Ureter (tissue), 1 donor: ENCODE results near the gene OXCT2. TPM values are rescaled to one million over a fixed set of nuclear protein-coding genes. Genes with fewer than 3 reads are reported as not detected.
"Not testable (repeated sequence)": the region's sequence is repeated elsewhere in the genome, so short reads cannot be mapped to it uniquely, and the experiment has no call there.

Source experiments
- DNase-seq: peaks from one replicate; pipeline ENCODE4 v3.0.0-alpha.2; 2020; ENCODE audit warnings: low spot score
- total RNA-seq: library from RNA; stranded (reverse); gene quantifications from one replicate; pipeline ENCODE4 v1.2.4, GENCODE V29; 2023
- donor health status: DM: yes; HTN: yes; CAD: no.

OXCT2 gene
- total RNA-seq, 1 donor from 2014 or later, result 1.1 TPM

DNA sequence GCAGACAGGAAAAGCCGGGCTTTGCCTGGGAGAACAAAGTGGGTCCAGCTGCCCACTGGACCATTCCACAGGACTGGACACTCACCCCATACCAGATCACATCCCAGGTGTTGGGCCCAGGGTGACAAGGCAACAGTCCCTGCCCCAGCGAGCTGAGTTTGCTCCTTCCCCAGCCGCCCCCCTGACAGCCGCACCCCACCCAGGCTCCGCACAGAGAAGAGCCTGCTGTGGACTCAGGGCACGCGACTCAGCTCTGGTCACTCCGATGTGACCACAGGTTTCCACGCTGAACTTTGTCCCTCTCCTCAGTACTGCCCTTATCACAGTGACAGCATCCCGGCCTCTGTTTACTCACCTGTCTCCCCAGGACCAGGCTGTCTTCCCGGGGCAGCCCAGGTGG, 16.3 kb upstream of the OXCT2 start:
- no peak for DNase-seq

DNA sequence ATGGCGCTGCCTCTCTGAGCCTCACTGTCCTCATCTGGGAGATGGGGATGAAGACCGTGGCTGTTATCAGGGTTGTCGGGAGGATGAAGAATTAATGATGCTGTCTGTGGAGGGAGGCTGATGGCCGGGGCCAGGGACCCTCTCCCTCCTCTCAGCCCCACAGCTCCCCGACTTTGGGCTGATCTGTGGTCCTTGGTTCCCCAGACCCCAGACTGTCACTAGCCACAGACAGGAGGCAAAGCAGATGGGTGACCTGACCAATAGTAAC, 15.9 kb upstream of the OXCT2 start:
- not testable (repeated sequence) for DNase-seq

DNA sequence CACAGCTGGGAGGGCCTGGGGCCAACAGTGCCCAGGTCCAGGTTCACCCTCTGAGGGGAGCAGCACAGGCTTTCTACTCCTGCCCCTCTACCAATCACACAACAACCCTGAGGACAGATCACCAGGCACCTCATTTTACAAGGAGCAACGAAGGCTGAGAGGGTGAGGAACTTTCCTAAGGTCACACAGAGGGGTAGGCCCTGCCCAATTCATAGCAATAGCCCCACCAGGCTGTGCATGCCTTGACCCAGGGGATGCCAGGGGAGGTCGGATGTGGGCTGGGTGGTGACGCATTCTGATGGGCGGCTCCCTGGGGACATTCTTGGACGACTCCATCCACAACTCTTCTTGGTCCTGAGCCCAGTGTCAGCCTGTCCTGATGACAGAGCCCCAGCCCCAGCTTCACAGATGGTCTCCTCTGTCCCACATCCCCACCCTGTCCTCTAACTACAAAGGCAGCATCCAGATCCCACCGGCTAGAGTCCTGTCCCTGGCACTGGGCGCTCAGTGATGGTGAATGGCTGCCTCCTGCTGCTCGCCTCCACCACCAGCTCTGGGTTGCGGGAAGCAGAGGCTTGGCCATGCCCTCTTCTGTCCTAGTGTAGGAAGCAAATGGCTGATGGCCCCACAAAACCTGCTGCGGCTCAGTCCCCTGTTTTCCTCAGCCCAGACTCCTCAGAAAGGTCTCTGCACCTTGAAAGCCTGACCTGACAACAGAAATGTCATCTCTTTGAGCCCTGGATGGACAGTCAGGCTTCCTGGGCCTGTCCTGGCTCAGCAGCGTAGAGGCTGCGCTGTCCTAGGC, 15.4 kb upstream of the OXCT2 start:
- not testable (repeated sequence) for DNase-seq

DNA sequence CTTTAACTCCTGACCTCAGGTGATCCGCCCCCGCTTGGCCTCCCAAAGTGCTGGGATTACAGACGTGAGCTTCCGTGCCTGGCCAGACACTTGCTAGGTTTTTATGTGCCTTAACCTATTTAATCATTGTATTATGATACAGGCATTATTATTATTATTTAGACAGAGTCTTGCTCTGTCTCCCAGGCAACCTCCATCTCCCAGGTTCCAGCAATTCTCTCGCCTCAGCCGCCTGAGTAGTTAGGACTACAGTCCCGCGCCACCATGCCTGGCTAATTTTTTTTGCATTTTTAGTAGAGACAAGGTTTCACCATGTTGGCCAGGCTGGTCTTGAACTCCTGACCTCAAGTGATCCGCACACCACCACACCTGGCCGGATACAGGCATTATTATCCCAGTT, 11.5 kb upstream of the OXCT2 start:
- DNase-seq, result not testable (repeated sequence)

DNA sequence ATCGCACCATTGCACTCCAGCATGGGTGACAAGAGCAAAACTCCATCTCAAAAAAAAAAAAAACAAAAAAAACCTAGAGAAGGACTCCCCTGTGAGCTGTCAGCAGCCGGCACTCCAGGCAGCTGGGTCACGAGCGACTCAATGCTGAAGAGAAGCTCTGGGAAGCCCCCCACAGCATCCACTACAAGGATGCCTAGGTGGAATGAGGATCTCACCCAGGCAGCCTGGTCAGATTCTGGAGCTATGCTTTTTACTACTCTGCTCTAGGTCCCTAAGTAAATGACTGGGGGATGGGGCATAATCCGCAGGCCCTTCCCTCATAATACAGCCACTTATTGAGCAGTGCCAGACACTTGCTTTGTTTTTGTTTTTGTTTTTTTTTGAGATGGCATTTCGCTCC, 11.0 kb upstream of the OXCT2 start:
- DNase-seq, result no peak

DNA sequence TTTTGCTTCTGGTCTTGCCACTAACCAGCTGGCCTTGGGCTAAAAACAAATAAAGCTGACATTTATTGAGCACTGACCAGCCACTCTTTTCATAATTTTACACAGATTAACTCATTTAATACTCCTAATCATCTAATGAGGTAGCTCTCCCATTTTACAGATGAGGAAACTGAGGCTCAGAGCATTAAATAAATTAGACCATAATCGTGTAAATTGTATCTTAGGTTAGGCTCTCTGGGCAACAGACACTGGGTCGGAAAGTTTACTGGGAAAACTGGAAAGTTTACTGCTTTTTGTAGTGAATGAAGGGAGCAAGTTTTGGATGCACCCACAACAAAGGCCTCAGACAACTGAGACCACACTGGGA, 10.2 kb upstream of the OXCT2 start:
- DNase-seq, result no peak

DNA sequence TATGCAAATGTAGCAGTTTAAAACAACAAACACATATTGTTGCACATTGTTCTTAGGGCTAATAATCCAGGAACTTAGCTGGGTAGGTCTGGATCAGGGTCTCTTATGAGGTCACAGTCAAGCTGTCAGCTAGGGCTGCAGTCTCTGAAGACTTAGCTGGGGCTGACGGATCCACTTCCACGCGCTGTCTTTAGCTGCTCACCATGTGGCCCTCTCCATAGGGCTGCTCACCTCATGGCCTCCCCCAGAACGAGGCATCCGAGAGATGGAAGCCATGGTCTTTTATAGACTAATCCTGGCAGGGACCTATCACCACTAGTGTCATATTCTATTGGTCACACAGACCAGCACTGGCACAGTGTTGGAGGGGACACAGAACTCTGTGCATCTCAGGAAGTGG, 8.7 kb upstream of the OXCT2 start:
- no peak for DNase-seq

DNA sequence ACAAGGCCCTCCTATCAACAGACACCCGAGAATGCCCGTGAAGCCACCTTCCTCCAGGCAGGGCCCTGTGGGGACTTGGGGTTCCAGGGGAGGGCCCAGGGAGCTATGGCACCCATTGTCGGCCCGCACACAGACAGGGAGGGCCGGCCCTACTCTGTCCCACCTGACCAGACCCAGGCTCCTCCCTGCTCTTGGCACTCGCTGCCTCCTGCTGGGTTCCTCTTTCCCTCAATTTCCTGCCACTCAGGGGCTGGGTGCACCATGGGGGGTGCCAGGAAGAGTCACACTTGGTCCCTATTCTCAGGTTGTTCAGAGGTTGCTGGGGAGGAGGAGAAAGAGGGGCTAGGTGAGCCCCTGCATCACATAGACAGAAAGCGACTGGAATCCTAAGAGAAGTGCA, 8.0 kb upstream of the OXCT2 start:
- DNase-seq, result no peak

DNA sequence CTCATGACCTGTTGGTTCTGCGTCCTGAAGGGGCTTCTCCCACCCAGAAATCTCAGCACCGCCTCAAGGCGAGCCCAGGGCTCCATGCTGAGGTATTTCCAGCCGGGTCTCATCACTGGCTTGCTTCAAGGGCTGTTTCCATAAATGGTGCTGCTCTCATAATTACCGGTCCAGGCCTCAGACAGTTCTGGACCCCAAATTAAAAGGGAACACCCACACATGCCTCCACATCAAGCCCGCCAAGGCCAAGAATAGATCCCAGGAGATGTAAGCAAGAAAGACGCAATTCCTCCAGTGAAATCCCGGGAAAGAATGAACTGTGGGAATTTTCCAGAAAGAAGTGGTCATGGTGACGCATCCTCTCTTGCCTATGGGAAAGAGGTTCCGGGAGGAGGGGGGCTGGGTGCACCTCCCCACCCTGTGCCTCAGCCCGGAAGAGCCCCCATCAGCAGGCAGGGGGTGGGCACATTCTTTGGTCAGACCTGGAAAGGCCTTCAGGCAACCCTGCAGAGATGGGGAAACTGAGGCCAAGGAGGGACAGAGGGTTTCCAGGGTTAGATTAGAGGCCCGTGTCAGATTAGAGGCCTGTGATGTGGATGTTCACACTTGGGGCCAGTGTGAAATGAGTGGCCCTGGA, 7.4 kb upstream of the OXCT2 start:
- not testable (repeated sequence) for DNase-seq

DNA sequence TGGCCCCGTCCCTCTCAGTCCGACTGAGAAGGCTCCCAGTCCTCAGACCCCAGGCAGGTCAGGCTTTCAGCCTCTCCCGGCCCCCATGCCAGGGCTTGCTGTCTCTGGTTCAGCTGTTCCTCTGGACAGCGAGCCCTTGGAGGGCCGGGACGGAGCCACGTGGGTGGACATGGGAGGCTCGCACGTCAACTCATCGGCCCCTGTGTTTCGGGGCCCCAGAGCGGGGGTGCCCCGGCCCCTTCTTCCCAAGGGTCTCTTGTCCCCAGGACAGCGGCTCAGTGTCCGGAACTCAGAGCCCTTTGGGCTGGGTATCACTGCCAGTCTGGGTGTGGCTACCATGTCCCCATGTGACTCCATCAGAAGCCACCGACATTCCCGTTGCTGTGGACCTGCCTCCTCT, 6.7 kb upstream of the OXCT2 start:
- not testable (repeated sequence) for DNase-seq

DNA sequence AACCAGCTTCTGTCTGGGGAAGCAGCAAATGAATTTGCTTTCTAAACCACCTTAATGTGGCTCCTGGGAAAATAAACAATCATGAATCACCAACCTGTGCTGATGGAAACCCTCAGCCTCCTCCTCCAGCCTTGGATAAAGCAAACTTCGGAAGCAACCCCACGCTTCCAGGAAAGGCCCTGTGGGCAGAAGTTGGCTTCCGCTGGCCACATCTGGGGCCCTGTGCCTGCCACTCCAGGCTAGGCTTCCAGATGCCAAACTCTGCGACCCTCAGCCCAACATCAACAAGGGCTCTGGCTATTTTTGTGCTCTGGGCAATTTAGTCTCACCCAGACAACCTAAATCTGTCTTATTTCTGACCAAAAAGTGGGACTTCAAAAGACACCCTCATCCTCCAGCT, 6.2 kb upstream of the OXCT2 start:
- DNase-seq, result no peak

DNA sequence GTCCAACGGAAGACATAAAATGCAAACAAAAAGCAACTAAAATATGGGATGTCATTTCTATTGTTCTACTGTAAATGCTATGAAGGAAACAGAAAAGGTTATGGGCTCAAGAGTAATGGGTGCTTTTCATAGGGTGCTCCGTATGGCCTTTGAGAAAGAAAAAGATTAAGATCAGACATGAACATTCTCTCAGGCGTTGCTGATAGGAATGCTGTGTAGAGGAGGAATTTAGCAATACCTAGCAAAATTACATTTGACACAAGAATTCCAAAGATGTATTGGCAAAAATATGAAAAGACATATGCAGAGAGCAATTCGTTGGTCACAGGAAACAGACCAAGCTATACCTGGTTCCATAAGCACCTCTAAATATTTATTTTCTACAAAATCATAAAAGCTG, 5.7 kb upstream of the OXCT2 start:
- no peak for DNase-seq

DNA sequence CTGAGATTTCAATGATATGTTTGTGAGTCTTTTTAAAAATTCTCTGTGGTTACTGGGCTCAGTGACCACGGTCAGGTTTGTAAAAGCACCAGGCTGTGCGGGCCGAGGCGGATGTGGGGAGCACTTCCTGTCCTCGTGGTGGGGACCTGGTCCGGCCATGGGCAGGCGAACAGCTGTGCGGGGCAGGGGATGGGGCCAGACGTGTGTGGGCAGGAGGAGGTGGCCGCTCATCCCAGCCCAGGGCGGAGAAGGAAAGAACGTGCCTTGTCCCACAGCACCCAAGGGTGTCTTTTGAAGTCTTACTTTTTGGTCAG, 5.2 kb upstream of the OXCT2 start:
- DNase-seq, result no peak

DNA sequence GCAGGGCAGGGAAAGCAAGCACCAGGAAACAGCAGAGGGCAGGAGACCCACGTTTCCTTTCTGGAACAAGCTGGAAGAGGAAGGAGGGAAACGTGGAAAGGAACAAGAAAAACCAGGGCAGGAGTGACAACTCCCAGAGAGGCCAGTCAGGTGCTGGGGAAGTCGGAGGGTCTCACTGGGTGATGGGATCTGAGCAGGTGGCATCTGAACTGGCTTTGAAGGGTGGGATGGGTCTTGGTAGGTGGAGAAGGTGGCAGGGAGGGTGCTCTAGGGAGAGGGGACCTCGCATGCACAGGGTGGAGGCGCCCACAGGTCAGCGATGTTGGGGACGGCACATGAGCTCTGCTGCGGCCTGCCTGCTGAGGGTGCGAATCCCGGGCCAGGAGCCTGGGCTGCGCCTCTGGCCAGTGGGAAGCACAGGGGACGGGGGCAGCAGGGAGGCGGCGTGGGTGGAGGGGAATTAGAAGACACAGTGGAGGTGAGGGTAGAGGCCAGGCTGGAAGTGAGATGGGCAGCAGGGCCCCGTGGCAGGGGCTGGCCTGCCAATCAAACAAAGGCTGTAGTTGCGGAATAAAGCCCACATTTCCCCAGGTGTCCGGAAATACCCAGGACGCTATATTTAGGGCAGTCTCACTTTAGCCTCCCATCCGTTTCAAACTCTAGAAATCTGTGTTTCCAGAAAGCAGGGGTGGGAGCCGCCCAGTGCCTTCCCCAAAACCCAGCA, 4.7 kb upstream of the OXCT2 start:
- DNase-seq, result not testable (repeated sequence)

DNA sequence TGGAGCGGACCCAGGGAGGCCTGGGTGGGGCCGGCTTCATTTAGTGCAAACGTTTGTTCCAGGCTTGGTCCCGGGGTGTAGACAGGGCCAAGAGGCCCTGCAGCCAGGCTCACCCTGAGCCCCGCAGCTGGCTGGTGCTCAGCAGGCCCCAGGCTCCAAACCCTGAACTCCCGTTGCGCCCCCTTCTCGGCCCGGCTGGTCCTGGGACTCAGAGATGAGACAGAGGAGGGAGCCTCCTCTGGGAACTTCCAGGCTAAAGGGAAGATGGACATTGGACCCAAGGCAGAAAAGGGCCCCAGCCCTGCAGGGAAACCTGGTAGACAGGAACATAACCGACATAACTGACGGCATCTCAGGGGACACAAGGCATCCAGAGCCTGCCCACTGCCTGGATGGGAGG, 4.0 kb upstream of the OXCT2 start:
- DNase-seq, result not testable (repeated sequence)

DNA sequence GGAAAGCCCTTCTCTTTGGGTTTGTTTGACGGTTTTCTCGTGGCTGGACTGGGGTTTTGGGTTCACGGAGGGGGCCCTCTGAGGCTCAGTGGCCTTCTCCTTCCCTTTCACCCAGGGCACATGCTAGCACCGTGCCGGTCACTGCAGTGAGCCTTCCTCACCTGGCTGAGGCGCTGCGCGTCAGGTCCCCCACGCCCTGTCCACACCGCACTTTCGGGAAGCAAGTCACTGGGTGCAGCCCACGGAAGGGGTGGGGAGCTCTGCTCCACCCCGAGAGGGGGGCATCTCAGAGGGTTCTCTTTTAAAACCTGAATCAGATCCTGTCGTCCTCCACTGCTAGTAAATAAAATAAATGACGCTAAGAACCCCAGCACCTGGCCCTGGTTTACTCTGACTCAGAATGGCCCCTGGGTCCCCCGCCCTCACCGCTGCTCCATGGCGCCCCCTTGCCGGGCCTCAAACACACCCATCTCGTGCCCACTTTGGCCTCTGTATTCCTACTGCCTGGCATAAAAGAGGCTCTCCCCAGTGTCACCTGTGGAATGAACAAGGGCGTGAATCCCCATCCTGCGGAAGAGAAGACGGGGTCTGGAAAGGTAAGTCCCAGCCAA, 2.3 kb upstream of the OXCT2 start:
- DNase-seq, result not testable (repeated sequence)

DNA sequence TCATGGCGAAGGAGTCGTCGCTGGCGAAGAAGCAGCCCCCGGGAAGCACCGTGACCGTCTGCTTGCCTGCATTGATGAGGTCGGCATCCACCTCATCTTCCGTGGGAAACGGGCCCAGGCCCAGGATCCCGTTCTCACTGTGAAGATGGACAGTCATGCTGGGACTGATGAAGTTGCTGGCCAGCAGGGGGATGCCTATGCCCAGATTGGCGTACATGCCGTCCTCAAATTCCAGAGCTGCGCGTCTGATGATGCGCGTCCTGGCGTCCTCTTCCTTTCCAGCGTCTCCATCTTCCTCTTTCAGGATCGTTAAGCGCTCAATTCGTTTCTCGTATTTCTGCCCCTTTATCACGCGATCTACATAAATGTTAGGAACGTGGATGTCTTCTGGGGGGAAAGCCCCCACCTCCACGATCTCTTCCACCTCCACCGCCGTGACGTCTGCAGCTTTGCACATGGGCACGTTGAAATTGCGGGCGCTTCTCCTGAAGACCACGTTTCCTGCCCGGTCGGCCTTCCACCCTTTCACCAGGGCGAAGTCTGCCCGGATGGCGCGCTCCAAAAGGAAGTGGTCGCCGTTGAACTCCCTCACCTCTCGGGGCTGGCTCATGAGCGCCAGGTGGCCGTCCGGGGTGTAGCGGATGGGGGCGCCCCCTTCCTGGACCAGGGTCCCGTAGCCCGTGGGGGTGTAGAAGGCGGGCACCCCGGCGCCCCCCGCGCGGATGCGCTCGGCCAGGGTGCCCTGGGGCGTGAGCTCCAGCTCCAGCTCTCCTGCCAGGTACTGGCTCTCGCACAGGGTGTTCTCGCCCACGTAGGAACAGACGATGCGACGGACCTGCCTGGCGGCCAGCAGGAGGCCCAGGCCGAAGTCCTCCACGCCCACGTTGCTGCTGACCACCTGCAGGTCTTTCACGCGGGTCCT, 787 bp downstream of the OXCT2 start:
- not testable (repeated sequence) for DNase-seq

DNA sequence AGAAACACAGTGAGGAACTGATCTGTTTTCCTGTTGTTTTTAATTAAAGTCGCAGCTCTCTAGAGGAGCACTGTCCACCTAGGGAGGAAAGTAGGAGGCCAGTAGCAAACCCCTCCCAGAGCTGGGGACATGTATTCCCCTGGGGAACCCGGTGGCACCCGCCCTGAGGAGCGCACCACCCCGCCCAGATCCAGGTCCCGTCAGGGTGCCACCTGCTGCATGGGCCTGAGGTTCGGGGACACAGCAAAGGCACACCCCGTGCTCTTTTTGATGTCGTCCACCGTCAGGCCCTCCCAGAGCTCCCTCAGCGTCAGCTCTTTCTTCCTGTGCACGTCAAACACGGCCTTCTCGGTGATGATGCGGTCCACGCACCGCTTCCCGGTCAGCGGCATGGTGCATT, 1.6 kb downstream of the OXCT2 start:
- DNase-seq, result not testable (repeated sequence)

DNA sequence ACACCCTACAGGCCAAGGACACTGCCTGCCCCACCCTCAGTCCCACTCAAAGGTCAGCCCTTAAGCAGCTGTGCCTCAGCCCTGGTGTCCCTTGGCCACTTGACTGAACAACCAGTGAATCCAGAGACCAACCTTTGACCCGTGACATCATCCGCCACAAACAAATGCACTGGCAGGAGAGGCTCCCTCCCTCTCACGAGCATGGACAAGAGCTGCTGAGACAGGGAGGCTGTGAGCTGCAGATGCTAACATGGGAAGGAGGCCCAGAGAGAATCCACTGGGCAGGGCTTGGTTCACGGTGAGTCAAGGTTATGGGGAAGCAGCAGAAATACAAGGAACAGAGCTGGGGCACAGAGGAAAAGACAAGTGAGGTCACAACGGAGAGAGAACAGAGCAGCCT, 4.7 kb downstream of the OXCT2 start:
- not testable (repeated sequence) for DNase-seq

DNA sequence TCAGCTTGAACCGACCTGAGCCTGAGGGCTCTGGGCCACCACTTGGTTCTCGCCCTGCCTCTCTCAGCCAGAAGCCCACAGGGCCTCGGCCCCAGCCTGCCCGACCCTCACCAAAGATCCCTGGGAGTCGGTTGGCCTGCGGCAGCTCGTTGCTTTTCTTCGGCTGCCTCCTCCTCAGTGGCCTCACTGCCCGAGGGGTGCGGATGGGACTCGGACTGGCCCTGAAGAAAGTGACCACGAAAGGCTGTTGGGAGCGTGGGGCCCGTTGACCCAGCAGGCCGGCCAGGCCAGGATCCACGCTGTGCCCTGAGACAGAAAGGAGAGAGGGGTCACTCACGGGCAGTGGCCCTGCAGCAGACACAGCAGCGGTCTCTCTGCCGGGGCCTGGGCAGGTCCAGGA, 6.6 kb downstream of the OXCT2 start:
- DNase-seq, result not testable (repeated sequence)

DNA sequence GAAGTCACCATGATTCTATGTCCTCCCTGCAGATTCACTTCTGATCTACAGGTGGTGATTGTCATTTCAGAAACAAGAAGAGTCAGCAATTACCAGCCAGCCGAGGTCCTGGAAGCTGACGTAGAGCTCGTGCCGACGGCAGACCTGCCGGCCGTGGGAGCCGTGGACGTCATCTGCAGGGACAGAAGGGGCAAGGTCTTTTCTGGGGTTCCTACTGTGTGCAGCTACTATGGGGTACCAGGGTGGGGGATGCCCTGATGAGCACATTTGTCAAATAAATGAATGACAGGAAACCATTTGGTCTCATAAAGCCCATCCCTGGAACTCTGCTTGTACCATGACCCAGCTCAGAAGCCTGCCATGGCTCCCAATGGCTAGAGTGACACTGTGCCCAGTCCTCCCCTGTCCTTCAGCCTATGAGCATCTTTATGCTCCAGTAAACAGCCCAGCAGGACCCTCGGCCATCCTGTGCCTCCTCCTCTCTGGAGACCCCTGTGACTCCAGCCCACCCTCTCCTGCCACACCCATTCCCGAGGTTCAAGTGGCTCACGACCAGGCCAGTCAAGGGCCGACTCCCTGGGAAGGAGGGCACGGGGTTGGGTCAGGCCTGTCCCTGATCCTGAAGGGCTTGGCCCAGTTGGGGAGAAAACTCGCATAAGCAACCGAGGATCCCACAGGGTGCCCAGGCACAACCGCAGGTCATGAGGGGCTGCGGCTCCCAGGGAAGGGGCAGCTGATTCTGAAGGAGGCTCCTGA, 7.4 kb downstream of the OXCT2 start:
- not testable (repeated sequence) for DNase-seq
